GM12878 (cell line): ENCODE results near the gene HNRNPF. TPM values are rescaled to one million over a fixed set of nuclear protein-coding genes. Genes with fewer than 3 reads are reported as not detected.

Experiments
- ATAC-seq: fragments of 200-7000 bp; cut with Tn5 transposase; 3 replicates; pipeline ENCODE4 v1.9.1; 2020; ENCODE audit warnings: mild to moderate bottlenecking, moderate library complexity
- BruUV-seq: library from RNA; stranded (reverse); fragments of 400-500 nt; replicated peaks from 2 replicates; lab custom pipeline; 2021; lab: Mats Ljungman, UMichigan
- CTCF ChIA-PET: fragments of 300-600 bp; sonication (Branson Sonifier 250); formaldehyde crosslinking; extraction: SDS; loops from one replicate; lab custom pipeline; 2021; ENCODE audit warnings: inconsistent platforms; lab: Yijun Ruan, JAX
- POLR2A ChIA-PET: fragments of 350-600 bp; formaldehyde crosslinking; extraction: SDS; loops from one replicate; lab custom pipeline; 2021; ENCODE audit warnings: inconsistent platforms; lab: Charles Lee
- RAD21 ChIA-PET: fragments of 300-600 bp; sonication (Branson Sonifier 250); formaldehyde crosslinking; loops from one replicate; lab custom pipeline; 2023; ENCODE audit warnings: antibody characterized with exemption; ENCODE audit not compliant: unreplicated experiment; lab: Charles Lee
- SMC1A ChIA-PET: fragments of 300-600 bp; sonication (Branson Sonifier 250); formaldehyde crosslinking; loops from one replicate; lab custom pipeline; 2023; ENCODE audit not compliant: unreplicated experiment, uncharacterized antibody; lab: Charles Lee
- DNase-seq: peaks from one replicate; pipeline ENCODE4 v3.0.0-alpha.2; 2011; ENCODE audit warnings: low read depth, low spot score
- FAIRE-seq: peaks from 3 replicates; lab custom pipeline; 2011; peaks lifted over from hg19 to GRCh38; lab: Jason Lieb, UNC
- H2AFZ ChIP-seq: 2 replicates; pipeline ENCODE4 v1.6.0; 2011; ENCODE audit warnings: low read depth, low read length, control low read depth; ENCODE audit not compliant: control insufficient read depth
- H3K27ac ChIP-seq: 2 replicates; pipeline ENCODE4 v1.5.1; 2011; ENCODE audit warnings: control low read depth; ENCODE audit not compliant: control insufficient read depth, insufficient read depth
- H3K27me3 ChIP-seq, 2 experiments: replicated peaks in 1 of 2; 2 replicates each; pipeline versions ENCODE4 v1.6.0 to v1.6.1; 2011; ENCODE audit warnings: low read length in 1 of 2; ENCODE audit not compliant: control insufficient read depth in 2 of 2, insufficient read depth in 2 of 2
- H3K36me3 ChIP-seq, 2 experiments: 2 replicates each; pipeline ENCODE4 v1.5.1; 2011; ENCODE audit warnings: low read length in 1 of 2; ENCODE audit not compliant: control insufficient read depth in 2 of 2, insufficient read depth in 2 of 2
- H3K4me1 ChIP-seq: 2 replicates; pipeline ENCODE4 v1.6.1; 2011; ENCODE audit warnings: mild to moderate bottlenecking, low read length, moderate library complexity, mixed read lengths; ENCODE audit not compliant: control insufficient read depth, insufficient read depth
- H3K4me2 ChIP-seq: 2 replicates; pipeline ENCODE4 v1.6.0; 2011; ENCODE audit warnings: control low read depth; ENCODE audit not compliant: control insufficient read depth, insufficient read depth
- H3K4me3 ChIP-seq: fragments of 200-600 bp; sonication (generic); 2 replicates; pipeline ENCODE4 v1.5.1; 2016
- H3K79me2 ChIP-seq: 2 replicates; pipeline ENCODE4 v1.6.0; 2011; ENCODE audit warnings: low read length; ENCODE audit not compliant: control insufficient read depth, insufficient read depth
- H3K9ac ChIP-seq: 2 replicates; pipeline ENCODE4 v1.8.0; 2011; ENCODE audit warnings: low read length, control low read depth, mixed read lengths; ENCODE audit not compliant: control insufficient read depth, insufficient read depth
- H3K9me3 ChIP-seq: replicated peaks from 3 replicates; pipeline ENCODE4 v1.5.1; 2011; ENCODE audit warnings: mild to moderate bottlenecking, low read length; ENCODE audit not compliant: control insufficient read depth, insufficient read depth
- H4K20me1 ChIP-seq: 2 replicates; pipeline ENCODE4 v1.6.0; 2011; ENCODE audit not compliant: control insufficient read depth, insufficient read depth
- ATF2 ChIP-seq: IDR thresholded peaks from 2 replicates; pipeline ENCODE4 v1.6.1; 2012; ENCODE audit warnings: low read length, inconsistent platforms
- CREB1 ChIP-seq: IDR thresholded peaks from 2 replicates; pipeline ENCODE4 v1.6.1; 2012; ENCODE audit warnings: low read depth, mild to moderate bottlenecking, inconsistent platforms
- DPF2 ChIP-seq: fragments of 450-650 bp; IDR thresholded peaks from 2 replicates; pipeline ENCODE4 v1.6.1; 2017; ENCODE audit warnings: mild to moderate bottlenecking
- EGR1 ChIP-seq, 2 experiments: IDR thresholded peaks; 1 replicate in 1 of 2; 2 replicates in 1 of 2; pipeline ENCODE4 v1.6.1; 2011 to 2012; ENCODE audit warnings: low read depth in 2 of 2, low read length in 2 of 2, borderline replicate concordance in 1 of 2, mild to moderate bottlenecking in 1 of 2, moderate library complexity in 1 of 2
- MEF2A ChIP-seq: IDR thresholded peaks from 2 replicates; pipeline ENCODE4 v1.6.1; 2011; ENCODE audit warnings: low read depth, mild to moderate bottlenecking, low read length, moderate library complexity; ENCODE audit not compliant: insufficient read depth
- NBN ChIP-seq: fragments of 450-650 bp; IDR thresholded peaks from 2 replicates; pipeline ENCODE4 v1.6.1; 2016
- POLR2AphosphoS5 ChIP-seq: IDR thresholded peaks from 2 replicates; pipeline ENCODE4 v1.6.1; 2011; ENCODE audit warnings: mild to moderate bottlenecking, low read length, inconsistent platforms
- REST ChIP-seq: IDR thresholded peaks from 2 replicates; pipeline ENCODE4 v1.6.1; 2012; ENCODE audit warnings: mild to moderate bottlenecking, low read depth, low read length
- SUZ12 ChIP-seq: fragments of 200-600 bp; sonication (generic); IDR thresholded peaks from one replicate; pipeline ENCODE4 v1.6.1; 2018; ENCODE audit warnings: antibody characterized with exemption, mild to moderate bottlenecking; ENCODE audit not compliant: unreplicated experiment
- TBL1XR1 ChIP-seq: IDR thresholded peaks from 2 replicates; pipeline ENCODE4 v1.6.1; 2012; ENCODE audit warnings: low read depth, low read length, improper control_type of control experiment
- TCF7 ChIP-seq: IDR thresholded peaks from 2 replicates; pipeline ENCODE4 v1.6.1; 2014; ENCODE audit warnings: antibody characterized with exemption, borderline replicate concordance
- ZSCAN29 ChIP-seq: fragments of 450-650 bp; IDR thresholded peaks from 2 replicates; pipeline ENCODE4 v1.6.1; 2017; ENCODE audit warnings: mild to moderate bottlenecking, moderate library complexity
- WGBS: methylation state at CpG from one replicate; pipeline ENCODE4 v1.1.6; 2016; ENCODE audit warnings: low lambda C conversion rate; ENCODE audit not compliant: insufficient replicate concordance, insufficient coverage; ENCODE audit errors: missing lambda C conversion rate; 5-methylcytosine and 5-hydroxymethylcytosine counted together
- in situ Hi-C: fragments of 300-500 bp; cut with MboI; formaldehyde crosslinking; loops from 9 replicates; pipeline ENCODE4 v1.14.3; 2018; ENCODE audit warnings: mixed read lengths
- intact Hi-C: fragments of 100-400 bp; cut with micrococcal nuclease; formaldehyde crosslinking; loops from one replicate; pipeline ENCODE4 v1.14.2; 2022; ENCODE audit not compliant: unreplicated experiment
- polyA plus RNA-seq, 11 experiments: library from polyadenylated mRNA; depleted of rRNA in 4 of 11; unstranded in 6 of 11; stranded (reverse) in 5 of 11; fragments of >200 nt; fragmentation: Nextera tagmentation in 4 of 11; fragmentation: Illumina TruSeq in 1 of 11; extraction: Ambion mirVana in 4 of 11; extraction: Trizol in 1 of 11; gene quantifications; 1 replicate in 1 of 11; 2 replicates in 10 of 11; pipeline versions ENCODE4 v1.2.1 to v1.2.3, GENCODE V29; 2011 to 2016; ENCODE audit warnings: inconsistent platforms in 2 of 11, missing spikeins in 2 of 11, low read depth in 1 of 11
- total RNA-seq, 4 experiments: library from RNA; depleted of rRNA in 3 of 4; stranded (reverse); fragments of >200 nt in 3 of 4; fragmentation: Illumina TruSeq in 1 of 4; extraction: Trizol in 1 of 4; gene quantifications; 2 replicates each; pipeline versions ENCODE4 v1.2.1 to v1.2.3, GENCODE V29; 2013 to 2021
- TF ChIP-seq, protein P1 (sequence below): IDR thresholded peaks from 2 replicates; pipeline ENCODE4 v1.6.1; 2011; ENCODE audit warnings: borderline replicate concordance, low read depth, mild to moderate bottlenecking, moderate library complexity, low read length; ENCODE audit not compliant: insufficient read depth, poor library complexity, severe bottlenecking
- TF ChIP-seq, protein P2 (sequence below): fragments of 450-650 bp; formaldehyde crosslinking; IDR thresholded peaks from 2 replicates; pipeline ENCODE4 v1.4.0; 2022; ENCODE audit warnings: mild to moderate bottlenecking, moderate library complexity

The HNRNPF gene
- total and polyA plus RNA-seq, 10 of the 15 experiments (the other 5 are each of a cell fraction or from before 2014, with no cell fraction given), result 156 to 373 (median 293) TPM

DNA sequence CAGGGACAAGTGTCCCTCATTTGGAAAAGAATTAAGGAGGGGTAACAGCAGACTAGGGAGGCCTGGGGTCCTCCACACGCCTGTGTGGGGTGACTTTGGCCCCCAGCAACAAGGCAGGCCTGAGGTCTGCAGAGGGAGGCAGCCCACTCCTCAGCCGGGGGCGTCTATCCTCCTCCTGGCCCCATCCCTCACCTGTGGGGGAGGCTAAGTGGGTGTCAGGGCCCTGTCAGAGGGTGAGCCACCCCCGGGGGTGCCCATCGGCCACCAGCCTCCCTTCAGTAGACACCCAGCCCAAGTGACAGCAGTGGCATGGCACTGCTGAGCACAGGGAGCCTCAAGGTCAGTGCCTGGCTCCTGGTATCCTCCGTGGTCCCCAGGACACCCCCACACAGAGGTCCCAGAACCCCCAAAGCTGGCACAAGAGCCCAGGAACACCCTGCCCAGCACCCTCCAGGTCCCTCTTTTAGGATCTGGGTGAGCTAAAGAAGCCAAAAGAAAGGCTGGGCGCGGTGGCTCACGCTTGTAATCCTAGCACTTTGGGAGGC, 38.2 kb downstream of the HNRNPF start:
- Histone ChIP-seq H3K79me2 (no peaks in the 10 kb centered on the region), H3K4me1 (no peaks in the 10 kb centered on the region), H2AFZ (no peak overlapping the region), H3K27me3 (no peaks in the 10 kb centered on the region; a peak in 1 of 4 replicates), H3K9me3 (no peaks in the 10 kb centered on the region), H3K36me3 (no peaks in the 10 kb centered on the region), H4K20me1 (no peaks in the 10 kb centered on the region), H3K27ac (no peak overlapping the region), H3K4me3 (no peak overlapping the region), H3K4me2 (no peak overlapping the region), H3K9ac (no peak overlapping the region)
- ATAC-seq, result no peak
- ChIA-PET POLR2A (no interaction called here), CTCF (no interaction called here), RAD21 (no interaction called here), SMC1A (no interaction called here)
- in situ Hi-C loops, result loop anchor here (25.0 kb wide), 1 partner anchor 158 kb away; no protein-coding TSS in a partner anchor
- BruUV-seq, result no TSS peak
- FAIRE-seq, result no peak
- WGBS, result 48% methylated on average over 9 of the region's 9 CpGs
- intact Hi-C loops, result no loop called here
- no peak for DNase-seq
- TF ChIP-seq CREB1 (no peak), POLR2AphosphoS5 (no peak), SUZ12 (no peak), MEF2A (no peak), NBN (no peak), TCF7 (no peak), ATF2 (no peak), EGR1 (IDR thresholded peaks at IDR 0.05; ENCODE audit: borderline replicate concordance in 1 of 2, low read depth in 2 of 2, low read length in 2 of 2) (no peak), TBL1XR1 (no peak), DPF2 (no peak), REST (no peak), ZSCAN29 (no peak)
- TF ChIP-seq, protein P1, sequence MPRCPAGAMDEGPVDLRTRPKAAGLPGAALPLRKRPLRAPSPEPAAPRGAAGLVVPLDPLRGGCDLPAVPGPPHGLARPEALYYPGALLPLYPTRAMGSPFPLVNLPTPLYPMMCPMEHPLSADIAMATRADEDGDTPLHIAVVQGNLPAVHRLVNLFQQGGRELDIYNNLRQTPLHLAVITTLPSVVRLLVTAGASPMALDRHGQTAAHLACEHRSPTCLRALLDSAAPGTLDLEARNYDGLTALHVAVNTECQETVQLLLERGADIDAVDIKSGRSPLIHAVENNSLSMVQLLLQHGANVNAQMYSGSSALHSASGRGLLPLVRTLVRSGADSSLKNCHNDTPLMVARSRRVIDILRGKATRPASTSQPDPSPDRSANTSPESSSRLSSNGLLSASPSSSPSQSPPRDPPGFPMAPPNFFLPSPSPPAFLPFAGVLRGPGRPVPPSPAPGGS, result no peak
- TF ChIP-seq, protein P2, sequence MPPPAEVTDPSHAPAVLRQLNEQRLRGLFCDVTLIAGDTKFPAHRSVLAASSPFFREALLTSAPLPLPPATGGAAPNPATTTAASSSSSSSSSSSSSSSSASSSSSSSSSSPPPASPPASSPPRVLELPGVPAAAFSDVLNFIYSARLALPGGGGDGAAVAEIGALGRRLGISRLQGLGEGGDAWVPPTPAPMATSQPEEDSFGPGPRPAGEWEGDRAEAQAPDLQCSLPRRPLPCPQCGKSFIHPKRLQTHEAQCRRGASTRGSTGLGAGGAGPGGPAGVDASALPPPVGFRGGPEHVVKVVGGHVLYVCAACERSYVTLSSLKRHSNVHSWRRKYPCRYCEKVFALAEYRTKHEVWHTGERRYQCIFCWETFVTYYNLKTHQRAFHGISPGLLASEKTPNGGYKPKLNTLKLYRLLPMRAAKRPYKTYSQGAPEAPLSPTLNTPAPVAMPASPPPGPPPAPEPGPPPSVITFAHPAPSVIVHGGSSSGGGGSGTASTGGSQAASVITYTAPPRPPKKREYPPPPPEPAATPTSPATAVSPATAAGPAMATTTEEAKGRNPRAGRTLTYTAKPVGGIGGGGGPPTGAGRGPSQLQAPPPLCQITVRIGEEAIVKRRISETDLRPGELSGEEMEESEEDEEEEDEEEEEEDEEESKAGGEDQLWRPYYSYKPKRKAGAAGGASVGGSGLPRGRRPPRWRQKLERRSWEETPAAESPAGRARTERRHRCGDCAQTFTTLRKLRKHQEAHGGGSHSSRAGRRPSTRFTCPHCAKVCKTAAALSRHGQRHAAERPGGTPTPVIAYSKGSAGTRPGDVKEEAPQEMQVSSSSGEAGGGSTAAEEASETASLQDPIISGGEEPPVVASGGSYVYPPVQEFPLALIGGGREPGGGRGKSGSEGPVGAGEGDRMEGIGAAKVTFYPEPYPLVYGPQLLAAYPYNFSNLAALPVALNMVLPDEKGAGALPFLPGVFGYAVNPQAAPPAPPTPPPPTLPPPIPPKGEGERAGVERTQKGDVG, result no peak
